ENCODE results near the gene PPP3CB.
"Not testable (repeated sequence)": the region's sequence is repeated elsewhere in the genome, so short reads cannot be mapped to it uniquely, and the experiment has no call there.

Gene PPP3CB

GRCh38 chr10:73407495-73407894 is 88.3 kb downstream of the PPP3CB start:
- in situ Hi-C loops (cut with HindIII; ENCODE audit: low sequenced_read_pairs): no loop called here
- no peak for TF ChIP-seq CTCF (IDR thresholded peaks at IDR 0.05; ENCODE audit: low read depth, low read length)
- DNase-seq (ENCODE audit: low read depth, low spot score): no peak

GRCh38 chr10:73406846-73407245 is 89.0 kb downstream of the PPP3CB start:
- no peak overlapping the region for H3K4me3 ChIP-seq (ENCODE audit: low read depth, low read length)
- no peak for TF ChIP-seq CTCF (IDR thresholded peaks at IDR 0.05; ENCODE audit: low read depth, low read length)
- in situ Hi-C loops (cut with HindIII; ENCODE audit: low sequenced_read_pairs): no loop called here
- DNase-seq (ENCODE audit: low read depth, low spot score): no peak

More at GRCh38 chr10:73407495-73407894, 88.3 kb downstream of the PPP3CB start:
- no peak overlapping the region for H3K4me3 ChIP-seq (ENCODE audit: low read depth, low read length)

- no peak for TF ChIP-seq CTCF (IDR thresholded peaks at IDR 0.05; ENCODE audit: low read depth, low read length)
- in situ Hi-C loops (cut with HindIII; ENCODE audit: low sequenced_read_pairs): no loop called here
- no peak overlapping the region for H3K4me3 ChIP-seq (ENCODE audit: low read depth, low read length)
- DNase-seq (ENCODE audit: low read depth, low spot score): no peak
Measured at GRCh38 chr10:73405556-73405955, 90.3 kb downstream of the PPP3CB start.

GRCh38 chr10:73404690-73405089 is 91.1 kb downstream of the PPP3CB start:
- in situ Hi-C loops (cut with HindIII; ENCODE audit: low sequenced_read_pairs): no loop called here
- DNase-seq (ENCODE audit: low read depth, low spot score): no peak
- no peak for TF ChIP-seq CTCF (IDR thresholded peaks at IDR 0.05; ENCODE audit: low read depth, low read length)
- no peak overlapping the region for H3K4me3 ChIP-seq (ENCODE audit: low read depth, low read length)

DNA sequence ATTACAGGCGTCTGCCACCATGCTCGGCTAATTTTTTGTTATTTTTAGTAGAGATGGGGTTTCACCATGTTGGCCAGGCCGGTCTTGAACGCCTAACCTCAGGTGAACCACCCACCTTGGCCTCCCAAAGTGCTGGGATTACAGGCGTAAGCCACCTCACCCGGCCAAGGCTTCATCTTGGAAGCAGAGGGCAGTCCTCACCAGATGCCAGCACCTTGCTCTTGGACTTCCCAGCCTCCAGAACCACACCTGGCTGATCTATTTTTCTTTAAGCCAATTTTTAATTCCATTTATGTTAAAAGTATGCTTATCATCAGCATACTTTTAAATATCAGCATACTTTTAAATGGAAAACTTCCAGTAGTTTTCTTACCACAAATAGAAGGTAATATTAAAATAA is 94.2 kb downstream of the PPP3CB start:
- in situ Hi-C loops (cut with HindIII; ENCODE audit: low sequenced_read_pairs): no loop called here
- DNase-seq (ENCODE audit: low read depth, low spot score): no peak
- H3K4me3 ChIP-seq (ENCODE audit: low read depth, low read length): no peak overlapping the region
- no peak for TF ChIP-seq CTCF (IDR thresholded peaks at IDR 0.05; ENCODE audit: low read depth, low read length)

GRCh38 chr10:73399063-73399462 is 96.8 kb downstream of the PPP3CB start:
- H3K4me3 ChIP-seq (ENCODE audit: low read depth, low read length): no peak overlapping the region
- no peak for TF ChIP-seq CTCF (IDR thresholded peaks at IDR 0.05; ENCODE audit: low read depth, low read length)
- no peak for DNase-seq (ENCODE audit: low read depth, low spot score)
- in situ Hi-C loops (cut with HindIII; ENCODE audit: low sequenced_read_pairs): no loop called here

DNA sequence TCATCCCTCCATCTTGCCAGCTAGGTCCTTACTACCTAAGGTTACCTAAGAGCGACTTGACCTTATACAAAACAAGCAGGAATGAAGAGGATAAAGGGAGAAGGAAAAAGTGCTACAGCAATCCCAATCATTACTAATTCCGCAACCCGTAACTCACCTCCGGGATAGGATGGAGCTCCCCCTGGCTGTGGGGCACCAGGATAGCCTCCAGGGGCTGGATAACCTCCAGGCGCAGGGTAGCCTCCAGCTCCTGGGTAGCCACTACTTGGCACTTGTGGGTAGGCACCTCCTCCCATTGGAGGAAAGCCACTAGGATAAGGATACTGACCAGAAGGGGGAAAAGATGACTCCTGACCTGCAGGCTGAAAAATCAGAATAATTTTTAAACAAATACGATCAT is 97.8 kb downstream of the PPP3CB start:
- peak; percentile 22 for TF ChIP-seq CTCF (IDR thresholded peaks at IDR 0.05; ENCODE audit: low read depth, low read length)
- H3K4me3 ChIP-seq (ENCODE audit: low read depth, low read length): no peak overlapping the region
- no peak for DNase-seq (ENCODE audit: low read depth, low spot score)
- in situ Hi-C loops (cut with HindIII; ENCODE audit: low sequenced_read_pairs): no loop called here

DNA sequence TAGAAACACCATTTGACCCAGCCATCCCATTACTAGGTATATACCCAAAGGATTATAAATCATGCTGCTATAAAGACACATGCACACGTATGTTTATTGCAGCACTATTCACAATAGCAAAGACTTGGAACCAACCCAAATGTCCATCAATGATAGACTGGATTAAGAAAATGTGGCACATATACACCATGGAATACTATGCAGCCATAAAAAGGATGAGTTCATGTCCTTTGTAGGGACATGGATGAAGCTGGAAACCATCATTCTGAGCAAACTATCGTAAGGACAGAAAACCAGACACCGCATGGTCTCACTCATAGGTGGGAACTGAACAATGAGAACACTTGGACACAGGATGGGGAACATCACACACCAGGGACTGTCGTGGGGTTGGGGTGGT is 101.5 kb downstream of the PPP3CB start:
- H3K4me3 ChIP-seq (ENCODE audit: low read depth, low read length); DNase-seq (ENCODE audit: low read depth, low spot score); in situ Hi-C loops (cut with HindIII; ENCODE audit: low sequenced_read_pairs): not testable (repeated sequence)
